HG03280 (cell line): ENCODE measurements around the gene GNG7.
"Not testable (repeated sequence)": the region's sequence is repeated elsewhere in the genome, so short reads cannot be mapped to it uniquely, and the experiment has no call there.

ENCODE experiments used
- ATAC-seq: cut with Tn5 transposase; IDR thresholded peaks from one replicate; pipeline ENCODE4 v1.9.1; 2021; ENCODE audit warnings: mild to moderate bottlenecking, moderate library complexity; ENCODE audit not compliant: unreplicated experiment

The GNG7 gene

GRCh38 chr19:2606774-2607173, 95.7 kb downstream of the GNG7 start:
- not testable (repeated sequence) for ATAC-seq

- ATAC-seq: not testable (repeated sequence)
Measured at GRCh38 chr19:2605889-2606288, 96.6 kb downstream of the GNG7 start.

GRCh38 chr19:2604747-2605329, 97.7 kb downstream of the GNG7 start:
- no peak for ATAC-seq

- no peak for ATAC-seq
Measured at GRCh38 chr19:2603334-2603733, 99.2 kb downstream of the GNG7 start.

GRCh38 chr19:2602391-2603181, 99.9 kb downstream of the GNG7 start:
- no peak for ATAC-seq

- no peak for ATAC-seq
Measured at GRCh38 chr19:2600914-2601870, 101.3 kb downstream of the GNG7 start.

- no peak for ATAC-seq
Measured at GRCh38 chr19:2594319-2594718, 108.2 kb downstream of the GNG7 start.

GRCh38 chr19:2592824-2593223, 109.7 kb downstream of the GNG7 start:
- no peak for ATAC-seq

GRCh38 chr19:2591537-2592291, 110.8 kb downstream of the GNG7 start:
- ATAC-seq: no peak

GRCh38 chr19:2590630-2591399, 111.7 kb downstream of the GNG7 start:
- ATAC-seq: no peak

GRCh38 chr19:2589441-2589840, 113.1 kb downstream of the GNG7 start:
- no peak for ATAC-seq

GRCh38 chr19:2588081-2588777, 114.3 kb downstream of the GNG7 start:
- ATAC-seq: no peak

- no peak for ATAC-seq
Measured at GRCh38 chr19:2587001-2587719, 115.3 kb downstream of the GNG7 start.

GRCh38 chr19:2586196-2586595, 116.3 kb downstream of the GNG7 start:
- no peak for ATAC-seq

GRCh38 chr19:2584002-2584401, 118.5 kb downstream of the GNG7 start:
- no peak for ATAC-seq

GRCh38 chr19:2582984-2583956, 119.2 kb downstream of the GNG7 start:
- ATAC-seq: no peak

GRCh38 chr19:2580396-2580795, 122.1 kb downstream of the GNG7 start:
- not testable (repeated sequence) for ATAC-seq
